ENCODE data around the gene IFITM1. TPM values are rescaled to one million over a fixed set of nuclear protein-coding genes. Genes with fewer than 3 reads are reported as not detected.
A peak's percentile ranks its signal among the peaks of the same experiment; 100 is the strongest.
"Not testable (repeated sequence)": the region's sequence is repeated elsewhere in the genome, so short reads cannot be mapped to it uniquely, and the experiment has no call there.

IFITM1 gene
- total RNA-seq (2022): 3.0 and 3.2 TPM in 2 replicates
- Bru-seq, nascent RNA: percentile 32 among the genes with signal in this experiment
- BruChase-seq, experiment 1, labeled RNA remaining after a 2-hour chase: percentile 26 among the genes with signal in this experiment
- BruChase-seq, experiment 2, labeled RNA remaining after a 6-hour chase: percentile 56 among the genes with signal in this experiment
- long read RNA-seq, transcript IFITM1-202 (2 exons, 855 nt): major isoform, 5 of 5 reads
- long read RNA-seq, partial matches to known transcripts: 0 of 5 reads
- long read RNA-seq, other reads (novel, unspliced or antisense): 0 of 5 reads

DNA sequence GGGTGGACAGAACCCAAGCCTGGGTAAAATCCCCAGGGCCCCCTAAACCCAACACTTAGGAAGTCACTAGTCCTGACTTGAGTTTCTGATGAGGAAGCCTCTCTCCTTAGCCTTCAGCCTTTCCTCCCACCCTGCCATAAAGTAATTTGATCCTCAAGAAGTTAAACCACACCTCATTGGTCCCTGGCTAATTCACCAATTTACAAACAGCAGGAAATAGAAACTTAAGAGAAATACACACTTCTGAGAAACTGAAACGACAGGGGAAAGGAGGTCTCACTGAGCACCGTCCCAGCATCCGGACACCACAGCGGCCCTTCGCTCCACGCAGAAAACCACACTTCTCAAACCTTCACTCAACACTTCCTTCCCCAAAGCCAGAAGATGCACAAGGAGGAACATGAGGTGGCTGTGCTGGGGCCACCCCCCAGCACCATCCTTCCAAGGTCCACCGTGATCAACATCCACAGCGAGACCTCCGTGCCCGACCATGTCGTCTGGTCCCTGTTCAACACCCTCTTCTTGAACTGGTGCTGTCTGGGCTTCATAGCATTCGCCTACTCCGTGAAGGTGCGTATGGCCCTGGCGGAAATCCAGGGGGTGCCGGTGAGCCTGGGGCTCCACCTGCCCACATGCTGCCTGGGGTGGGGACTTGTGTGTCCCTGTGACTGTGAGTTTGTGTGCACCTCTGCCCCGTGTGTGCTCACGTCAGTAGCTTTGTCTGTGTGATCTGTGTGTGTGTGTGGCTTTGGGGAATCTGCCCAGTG lies at the start of gene IFITM1:
IFITM1 (plus strand) TSS at position 254 of the 767 bp plus-strand sequence; CDS start at position 385, 131 bp downstream.
- H3K27me3 ChIP-seq (replicated peaks; ENCODE audit: control insufficient read depth, insufficient read depth, low read length): no peaks in the 10 kb centered on the region
- ChIA-PET CTCF (interaction anchor here (1.2 kb wide), 1 partner anchor 15 kb away, joined by 3 read pairs; no protein-coding TSS in a partner anchor), POLR2A (no interaction called here)
- H3K9me3 ChIP-seq: no peaks in the 10 kb centered on the region
- intact Hi-C loops (cut with micrococcal nuclease; ENCODE audit: unreplicated experiment): no loop called here
- Mint-ChIP-seq H3K4me1 (ENCODE audit: low read depth, unreplicated experiment) (peaks cover 12% of the 10 kb centered on the region), H3K27me3 (ENCODE audit: insufficient read depth, unreplicated experiment) (no peaks in the 10 kb centered on the region), H3K27ac (ENCODE audit: unreplicated experiment) (no peak within 1 kb of the TSS), H3K4me3 (ENCODE audit: unreplicated experiment) (peak within 1 kb of the TSS; percentile 44), H3K36me3 (ENCODE audit: insufficient read depth, unreplicated experiment) (no peaks in the 10 kb centered on the region), H3K9me3 (ENCODE audit: unreplicated experiment) (no peaks in the 10 kb centered on the region)
- no peak within 1 kb of the TSS for H3K4me3 ChIP-seq (ENCODE audit: low read depth, low read length)
- TSS peak; percentile 41 for BruUV-seq (replicated peaks)
- peaks cover 20% of the 10 kb centered on the region for H3K4me1 ChIP-seq
- no peaks in the 10 kb centered on the region for H3K36me3 ChIP-seq (ENCODE audit: control insufficient read depth, insufficient read depth, low read length)
- DNase-seq: peak in 1 of 2 experiments; percentile 38
- TF ChIP-seq, protein P1, sequence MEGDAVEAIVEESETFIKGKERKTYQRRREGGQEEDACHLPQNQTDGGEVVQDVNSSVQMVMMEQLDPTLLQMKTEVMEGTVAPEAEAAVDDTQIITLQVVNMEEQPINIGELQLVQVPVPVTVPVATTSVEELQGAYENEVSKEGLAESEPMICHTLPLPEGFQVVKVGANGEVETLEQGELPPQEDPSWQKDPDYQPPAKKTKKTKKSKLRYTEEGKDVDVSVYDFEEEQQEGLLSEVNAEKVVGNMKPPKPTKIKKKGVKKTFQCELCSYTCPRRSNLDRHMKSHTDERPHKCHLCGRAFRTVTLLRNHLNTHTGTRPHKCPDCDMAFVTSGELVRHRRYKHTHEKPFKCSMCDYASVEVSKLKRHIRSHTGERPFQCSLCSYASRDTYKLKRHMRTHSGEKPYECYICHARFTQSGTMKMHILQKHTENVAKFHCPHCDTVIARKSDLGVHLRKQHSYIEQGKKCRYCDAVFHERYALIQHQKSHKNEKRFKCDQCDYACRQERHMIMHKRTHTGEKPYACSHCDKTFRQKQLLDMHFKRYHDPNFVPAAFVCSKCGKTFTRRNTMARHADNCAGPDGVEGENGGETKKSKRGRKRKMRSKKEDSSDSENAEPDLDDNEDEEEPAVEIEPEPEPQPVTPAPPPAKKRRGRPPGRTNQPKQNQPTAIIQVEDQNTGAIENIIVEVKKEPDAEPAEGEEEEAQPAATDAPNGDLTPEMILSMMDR (IDR thresholded peaks at IDR 0.05; ENCODE audit: insufficient read depth in 1 of 2, low read depth in 1 of 2, low read length in 1 of 2, severe bottlenecking in 1 of 2, unreplicated experiment in 1 of 2): no peak

GRCh38 chr11:266676-267439 lies 47.0 kb upstream of the IFITM1 start:
- Mint-ChIP-seq H3K4me3 (ENCODE audit: unreplicated experiment) (peak overlapping the region; percentile 49), H3K36me3 (ENCODE audit: insufficient read depth, unreplicated experiment) (peaks cover 6% of the 10 kb centered on the region), H3K27me3 (ENCODE audit: insufficient read depth, unreplicated experiment) (peaks cover 3% of the 10 kb centered on the region), H3K4me1 (ENCODE audit: low read depth, unreplicated experiment) (no peaks in the 10 kb centered on the region), H3K9me3 (ENCODE audit: unreplicated experiment) (peaks cover 1% of the 10 kb centered on the region), H3K27ac (ENCODE audit: unreplicated experiment) (peak overlapping the region; percentile 70)
- peaks cover 5% of the 10 kb centered on the region; the same call in 1 of the 2 replicates for H3K4me1 ChIP-seq
- DNase-seq: no peak
- intact Hi-C loops (cut with micrococcal nuclease; ENCODE audit: unreplicated experiment): no loop called here
- ChIA-PET POLR2A (no interaction called here), CTCF (no interaction called here)
- no peak overlapping the region for H3K4me3 ChIP-seq (ENCODE audit: low read depth, low read length)
- no peaks in the 10 kb centered on the region for H3K36me3 ChIP-seq (ENCODE audit: control insufficient read depth, insufficient read depth, low read length)
- BruUV-seq (replicated peaks): no TSS peak
- H3K9me3 ChIP-seq: peaks cover 6% of the 10 kb centered on the region
- no peaks in the 10 kb centered on the region for H3K27me3 ChIP-seq (replicated peaks; ENCODE audit: control insufficient read depth, insufficient read depth, low read length)
- TF ChIP-seq, protein P1 (IDR thresholded peaks at IDR 0.05; ENCODE audit: insufficient read depth in 1 of 2, low read depth in 1 of 2, low read length in 1 of 2, severe bottlenecking in 1 of 2, unreplicated experiment in 1 of 2): no peak

- no peak overlapping the region for H3K4me3 ChIP-seq (ENCODE audit: low read depth, low read length)
- H3K4me1 ChIP-seq: peaks cover 5% of the 10 kb centered on the region; the same call in 1 of the 2 replicates
- Mint-ChIP-seq H3K27me3 (ENCODE audit: insufficient read depth, unreplicated experiment) (peaks cover 3% of the 10 kb centered on the region), H3K27ac (ENCODE audit: unreplicated experiment) (peak overlapping the region; percentile 70), H3K4me3 (ENCODE audit: unreplicated experiment) (peak overlapping the region; percentile 49), H3K4me1 (ENCODE audit: low read depth, unreplicated experiment) (no peaks in the 10 kb centered on the region), H3K9me3 (ENCODE audit: unreplicated experiment) (no peaks in the 10 kb centered on the region), H3K36me3 (ENCODE audit: insufficient read depth, unreplicated experiment) (peaks cover 6% of the 10 kb centered on the region)
- POLR2A ChIA-PET: no interaction called here
- peak in 1 of 2 experiments; percentile 48 for DNase-seq
- BruUV-seq (replicated peaks): no TSS peak
- TF ChIP-seq, protein P1 (IDR thresholded peaks at IDR 0.05; ENCODE audit: insufficient read depth in 1 of 2, low read depth in 1 of 2, low read length in 1 of 2, severe bottlenecking in 1 of 2, unreplicated experiment in 1 of 2): no peak
- intact Hi-C loops (cut with micrococcal nuclease; ENCODE audit: unreplicated experiment): no loop called here
- CTCF ChIA-PET: interaction anchor here (0.6 kb wide), 1 partner anchor 13 kb away, joined by 3 read pairs; no protein-coding TSS in a partner anchor
- H3K9me3 ChIP-seq: peaks cover 6% of the 10 kb centered on the region
- H3K36me3 ChIP-seq (ENCODE audit: control insufficient read depth, insufficient read depth, low read length): no peaks in the 10 kb centered on the region
- no peaks in the 10 kb centered on the region for H3K27me3 ChIP-seq (replicated peaks; ENCODE audit: control insufficient read depth, insufficient read depth, low read length)
Observed at GRCh38 chr11:267491-267994, 46.3 kb upstream of the IFITM1 start.

DNA sequence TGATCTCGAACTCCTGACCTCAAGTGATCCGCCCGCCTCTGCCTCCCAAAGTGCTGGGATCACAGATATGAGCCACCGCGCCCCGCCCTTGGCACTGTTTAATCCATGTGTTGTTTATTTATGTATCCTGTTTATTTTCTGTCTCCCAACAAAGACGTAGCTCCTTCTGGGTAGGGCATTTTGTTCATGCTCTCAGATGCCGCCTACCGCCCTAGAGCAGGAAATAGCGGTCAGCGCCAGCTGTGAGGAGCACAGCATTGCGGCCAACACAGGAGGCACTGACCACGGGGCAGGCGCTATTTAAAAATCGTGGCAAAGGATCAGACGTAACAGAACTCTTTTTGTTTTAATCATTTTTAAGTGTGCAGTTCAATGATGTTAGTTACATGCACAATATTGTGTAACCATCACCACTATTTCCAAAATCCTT lies 45.1 kb upstream of the IFITM1 start:
- H3K4me1 ChIP-seq; H3K27me3 Mint-ChIP-seq (ENCODE audit: insufficient read depth, unreplicated experiment); H3K27ac Mint-ChIP-seq (ENCODE audit: unreplicated experiment); intact Hi-C loops (cut with micrococcal nuclease; ENCODE audit: unreplicated experiment); DNase-seq; H3K4me3 ChIP-seq (ENCODE audit: low read depth, low read length); H3K36me3 Mint-ChIP-seq (ENCODE audit: insufficient read depth, unreplicated experiment); H3K36me3 ChIP-seq (ENCODE audit: control insufficient read depth, insufficient read depth, low read length); POLR2A ChIA-PET; H3K4me3 Mint-ChIP-seq (ENCODE audit: unreplicated experiment); H3K4me1 Mint-ChIP-seq (ENCODE audit: low read depth, unreplicated experiment); CTCF ChIA-PET; H3K9me3 Mint-ChIP-seq (ENCODE audit: unreplicated experiment); H3K9me3 ChIP-seq; H3K27me3 ChIP-seq (replicated peaks; ENCODE audit: control insufficient read depth, insufficient read depth, low read length); BruUV-seq (replicated peaks): not testable (repeated sequence)

All from Caco-2 (cell line).